PC-3 (cell line): ENCODE measurements around the gene KCND3.

ENCODE experiments used
- EZH2 ChIP-seq: fragments of 300-600 bp; sonication (generic); IDR thresholded peaks from one replicate; pipeline ENCODE4 v1.6.1; 2017; ENCODE audit warnings: antibody characterized with exemption, mild to moderate bottlenecking, low read length; ENCODE audit not compliant: unreplicated experiment
- TF ChIP-seq, protein P1 (sequence below): fragments of 300-600 bp; sonication (generic); conservative IDR thresholded peaks from 2 replicates; pipeline ENCODE4 v1.5.1; 2017; ENCODE audit warnings: antibody characterized with exemption, low read depth, mild to moderate bottlenecking, low read length

DNA sequence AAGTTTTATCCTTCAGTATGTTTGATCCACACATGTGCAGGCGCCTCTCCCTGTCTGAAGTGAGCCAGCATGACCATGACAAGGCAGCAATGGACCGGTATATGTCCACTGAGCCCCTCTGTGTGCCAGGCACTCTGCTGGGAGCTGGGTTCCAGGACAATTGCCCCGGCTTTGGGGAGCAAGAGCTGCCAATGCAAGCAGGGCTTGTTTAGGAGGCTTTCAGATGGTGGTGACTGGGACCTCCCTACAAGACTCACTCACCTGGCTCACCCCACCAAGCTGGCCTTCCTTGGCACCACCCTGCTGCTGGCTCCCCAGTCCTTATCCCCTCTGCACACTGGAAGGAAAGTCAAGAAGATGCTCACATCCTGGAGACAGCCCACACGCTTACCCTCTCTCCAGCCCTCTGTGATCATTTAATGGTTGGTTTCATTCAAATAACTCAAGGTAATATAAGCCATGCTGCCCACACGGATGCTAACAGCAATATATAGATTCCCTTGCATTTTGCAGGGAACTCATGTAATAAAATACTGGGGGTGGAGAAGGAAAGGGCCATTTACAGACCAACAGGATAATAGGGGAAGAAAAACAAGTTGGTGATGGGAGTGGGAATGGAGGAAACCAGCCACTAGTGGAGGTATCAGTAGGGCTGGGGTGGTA lies 23.6 kb downstream of the KCND3 start:
- TF ChIP-seq, protein P1, sequence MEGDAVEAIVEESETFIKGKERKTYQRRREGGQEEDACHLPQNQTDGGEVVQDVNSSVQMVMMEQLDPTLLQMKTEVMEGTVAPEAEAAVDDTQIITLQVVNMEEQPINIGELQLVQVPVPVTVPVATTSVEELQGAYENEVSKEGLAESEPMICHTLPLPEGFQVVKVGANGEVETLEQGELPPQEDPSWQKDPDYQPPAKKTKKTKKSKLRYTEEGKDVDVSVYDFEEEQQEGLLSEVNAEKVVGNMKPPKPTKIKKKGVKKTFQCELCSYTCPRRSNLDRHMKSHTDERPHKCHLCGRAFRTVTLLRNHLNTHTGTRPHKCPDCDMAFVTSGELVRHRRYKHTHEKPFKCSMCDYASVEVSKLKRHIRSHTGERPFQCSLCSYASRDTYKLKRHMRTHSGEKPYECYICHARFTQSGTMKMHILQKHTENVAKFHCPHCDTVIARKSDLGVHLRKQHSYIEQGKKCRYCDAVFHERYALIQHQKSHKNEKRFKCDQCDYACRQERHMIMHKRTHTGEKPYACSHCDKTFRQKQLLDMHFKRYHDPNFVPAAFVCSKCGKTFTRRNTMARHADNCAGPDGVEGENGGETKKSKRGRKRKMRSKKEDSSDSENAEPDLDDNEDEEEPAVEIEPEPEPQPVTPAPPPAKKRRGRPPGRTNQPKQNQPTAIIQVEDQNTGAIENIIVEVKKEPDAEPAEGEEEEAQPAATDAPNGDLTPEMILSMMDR, result no peak
- TF ChIP-seq EZH2, result no peak
